Calu3 (cell line): Measurements from ENCODE around the gene PANX2. TPM values are rescaled to one million over a fixed set of nuclear protein-coding genes. Genes with fewer than 3 reads are reported as not detected.

ENCODE experiments used
- BruUV-seq: library from RNA; stranded (reverse); fragments of 400-500 nt; replicated peaks from 2 replicates; lab custom pipeline; 2021; lab: Mats Ljungman, UMichigan
- CTCF ChIA-PET: fragments of 300-600 bp; sonication (Branson Sonifier 250); formaldehyde crosslinking; loops from one replicate; lab custom pipeline; 2022; ENCODE audit warnings: antibody characterized with exemption; lab: Charles Lee
- DNase-seq: peaks from one replicate; pipeline ENCODE4 v3.0.0; 2022
- H3K27ac Mint-ChIP-seq: one replicate; pipeline ENCODE4 v1.8.0; 2022; ENCODE audit warnings: mixed read lengths; ENCODE audit not compliant: unreplicated experiment
- H3K27me3 Mint-ChIP-seq: one replicate; pipeline ENCODE4 v1.8.0; 2022; ENCODE audit warnings: mixed read lengths; ENCODE audit not compliant: unreplicated experiment
- H3K36me3 Mint-ChIP-seq: one replicate; pipeline ENCODE4 v1.8.0; 2022; ENCODE audit warnings: mild to moderate bottlenecking, moderate library complexity, mixed read lengths; ENCODE audit not compliant: insufficient read depth, unreplicated experiment
- H3K4me1 Mint-ChIP-seq: one replicate; pipeline ENCODE4 v1.8.0; 2022; ENCODE audit warnings: mild to moderate bottlenecking, low read depth, mixed read lengths; ENCODE audit not compliant: unreplicated experiment
- H3K4me3 Mint-ChIP-seq: one replicate; pipeline ENCODE4 v1.8.0; 2022; ENCODE audit warnings: mild to moderate bottlenecking, low read depth, moderate library complexity, mixed read lengths; ENCODE audit not compliant: unreplicated experiment
- H3K9me3 Mint-ChIP-seq: one replicate; pipeline ENCODE4 v1.8.0; 2022; ENCODE audit warnings: low read depth, mixed read lengths; ENCODE audit not compliant: unreplicated experiment
- CTCF ChIP-seq: fragments of 200-600 bp; IDR thresholded peaks from one replicate; pipeline ENCODE4 v1.8.0; 2022; ENCODE audit warnings: antibody characterized with exemption; ENCODE audit not compliant: unreplicated experiment
- intact Hi-C: fragments of 100-400 bp; cut with micrococcal nuclease; formaldehyde crosslinking; loops from one replicate; pipeline ENCODE4 v1.10.0; 2022; ENCODE audit not compliant: unreplicated experiment
- total RNA-seq: library from RNA; stranded (reverse); gene quantifications from 2 replicates; pipeline ENCODE4 v1.2.3, GENCODE V29; 2022

Gene PANX2
- total RNA-seq, 1 experiment from 2014 or later: 2.0 TPM

GRCh38 chr22:50180727-50181521, 10.4 kb downstream of the PANX2 start:
- no peak for DNase-seq
- H3K9me3 Mint-ChIP-seq: no peaks in the 10 kb centered on the region
- CTCF ChIA-PET: no interaction called here
- intact Hi-C loops: no loop called here
- H3K4me1 Mint-ChIP-seq: no peaks in the 10 kb centered on the region
- TF ChIP-seq CTCF: no peak
- no peaks in the 10 kb centered on the region for H3K27me3 Mint-ChIP-seq
- H3K27ac Mint-ChIP-seq: no peak overlapping the region
- no TSS peak for BruUV-seq
- H3K4me3 Mint-ChIP-seq: no peak overlapping the region
- peaks cover 20% of the 10 kb centered on the region for H3K36me3 Mint-ChIP-seq

GRCh38 chr22:50182176-50183081, 11.9 kb downstream of the PANX2 start:
- Mint-ChIP-seq H3K9me3 (no peaks in the 10 kb centered on the region), H3K4me1 (no peaks in the 10 kb centered on the region), H3K27ac (no peak overlapping the region), H3K27me3 (no peaks in the 10 kb centered on the region), H3K4me3 (no peak overlapping the region), H3K36me3 (peaks cover 35% of the 10 kb centered on the region)
- CTCF ChIA-PET: no interaction called here
- intact Hi-C loops: no loop called here
- DNase-seq: no peak
- TF ChIP-seq CTCF: no peak
- no TSS peak for BruUV-seq

GRCh38 chr22:50183141-50183971, 12.8 kb downstream of the PANX2 start:
- H3K36me3 Mint-ChIP-seq: peaks cover 39% of the 10 kb centered on the region
- no peak overlapping the region for H3K27ac Mint-ChIP-seq
- DNase-seq: no peak
- H3K4me1 Mint-ChIP-seq: no peaks in the 10 kb centered on the region
- no TSS peak for BruUV-seq
- H3K9me3 Mint-ChIP-seq: no peaks in the 10 kb centered on the region
- H3K4me3 Mint-ChIP-seq: no peak overlapping the region
- CTCF ChIA-PET: interaction anchor here (0.6 kb wide), 1 partner anchor 153 kb away, joined by 3 read pairs; no protein-coding TSS in a partner anchor
- no peaks in the 10 kb centered on the region for H3K27me3 Mint-ChIP-seq
- TF ChIP-seq CTCF: no peak
- intact Hi-C loops: no loop called here
